Measurements from ENCODE around the gene COMT. TPM values are rescaled to one million over a fixed set of nuclear protein-coding genes. Genes with fewer than 3 reads are reported as not detected.

Gene COMT
- total and polyA plus RNA-seq, 2 of the 4 experiments (the other 2 are of a cell fraction) = 202 to 347 TPM

DNA sequence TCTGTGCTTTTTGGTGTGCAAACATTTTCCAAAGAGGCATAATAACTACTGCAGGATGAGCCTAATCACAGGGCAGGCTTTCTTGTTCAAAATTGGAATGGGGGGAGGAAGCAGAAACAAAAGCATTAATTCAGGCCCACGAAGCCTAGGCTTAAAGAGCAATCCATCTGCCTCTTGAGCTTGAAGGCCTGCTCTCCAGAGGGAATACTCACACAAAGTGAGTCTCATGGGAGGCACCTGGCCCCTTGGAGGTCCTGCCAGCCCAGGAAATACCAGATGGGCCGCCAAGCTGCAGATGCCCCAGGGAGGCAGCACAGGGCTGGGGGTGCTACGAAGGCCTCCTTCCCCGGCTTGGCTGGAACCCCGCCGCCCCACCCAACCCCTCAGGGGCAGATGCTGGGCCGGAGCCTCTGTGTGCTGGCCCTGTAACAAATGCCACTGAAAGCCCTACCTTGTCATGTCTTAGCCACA lies 39.3 kb upstream of the COMT start:
- H3K79me1 ChIP-seq (ENCODE audit: low read depth in 1 of 2, low read length in 2 of 2) = 0 out of 4 replicates have a peak, but pooled peaks cover 0 to 4% of the 10 kb centered on the region in 2 experiments
- dilution Hi-C loops (cut with HindIII; ENCODE audit: low sequenced_read_pairs, unreplicated experiment) (no loop called here), intact Hi-C loops (cut with micrococcal nuclease) (no loop called here), in situ Hi-C loops (cut with MboI; ENCODE audit: low sequenced_read_pairs) (no loop called here)
- no peak for ATAC-seq (ENCODE audit: low read depth)
- CTCF ChIA-PET = interaction anchor here (2.5 kb wide), 1 partner anchor 171 kb away, joined by 10 read pairs; no protein-coding TSS in a partner anchor
- H3K36me3 ChIP-seq (ENCODE audit: control insufficient read depth, insufficient read depth, low read length) = peaks cover 8% of the 10 kb centered on the region
- H4K91ac ChIP-seq (ENCODE audit: insufficient read depth, low read depth, low read length) = no peak overlapping the region
- no peak overlapping the region for H4K8ac ChIP-seq (ENCODE audit: low read depth in 2 of 2, low read length in 2 of 2)
- H3K4me2 ChIP-seq (ENCODE audit: low read depth, low read length) = no peak overlapping the region
- no peak for TF ChIP-seq BHLHE40 (IDR thresholded peaks at IDR 0.05; ENCODE audit: low read depth, low read length)
- no peak for TF ChIP-seq RAD21 (IDR thresholded peaks at IDR 0.05; ENCODE audit: low read length)
- no peak for TF ChIP-seq MAFK (IDR thresholded peaks at IDR 0.05; ENCODE audit: low read depth, low read length)
- TF ChIP-seq SMC3 (IDR thresholded peaks at IDR 0.05; ENCODE audit: low read depth, low read length) = no peak
- TF ChIP-seq POLR2A (IDR thresholded peaks at IDR 0.05; ENCODE audit: low read depth, low read length) = no peak
- H2BK5ac ChIP-seq (ENCODE audit: low read depth, low read length, poor library complexity, severe bottlenecking) = no peak overlapping the region
- no peak overlapping the region for H3K56ac ChIP-seq (ENCODE audit: extremely low read depth, insufficient read depth, low read length)
- H3K27ac ChIP-seq (ENCODE audit: insufficient read depth, low read length) = no peak overlapping the region
- H2BK15ac ChIP-seq (ENCODE audit: low read depth, low read length) = no peak overlapping the region
- H3K18ac ChIP-seq (ENCODE audit: low read depth, low read length) = no peak overlapping the region
- H3K27me3 ChIP-seq (ENCODE audit: control insufficient read depth, insufficient read depth, low read length) = no peaks in the 10 kb centered on the region
- H3K14ac ChIP-seq (replicated peaks; ENCODE audit: low read depth, low read length) = no peak overlapping the region
- no peak overlapping the region for H3K9ac ChIP-seq (ENCODE audit: low read depth, low read length)
- H3K4me1 ChIP-seq (ENCODE audit: control insufficient read depth, insufficient read depth, low read length) = peaks cover 7% of the 10 kb centered on the region
- 0 out of 2 replicates have a peak, but pooled peaks cover 2% of the 10 kb centered on the region for H3K9me1 ChIP-seq (ENCODE audit: insufficient read depth, low read length)
- H3K23ac ChIP-seq (ENCODE audit: low read depth, low read length) = no peak overlapping the region
- no CpG with 5 or more reads among the region's 7 CpGs for WGBS, 2 experiments (ENCODE audit: extremely low coverage in 2 of 2, insufficient read length in 1 of 2)
- no peak overlapping the region for H2BK120ac ChIP-seq (ENCODE audit: low read depth, low read length)
- no TSS peak for BruUV-seq (replicated peaks)
- no peaks in the 10 kb centered on the region for H3K9me3 ChIP-seq (ENCODE audit: control insufficient read depth, insufficient read depth, low read length)
- no peak overlapping the region for H2BK20ac ChIP-seq (ENCODE audit: low read depth, low read length)
- H3K4me3 ChIP-seq (ENCODE audit: insufficient read depth, low read depth, low read length) = no peak overlapping the region
- no peak overlapping the region for H2AK9ac ChIP-seq (replicated peaks; ENCODE audit: low read depth, low read length, poor library complexity)
- no peak overlapping the region for H3K4ac ChIP-seq (ENCODE audit: low read depth, low read length)
- no peak overlapping the region for H2AFZ ChIP-seq (replicated peaks; ENCODE audit: low read length, poor library complexity)
- H4K20me1 ChIP-seq (ENCODE audit: insufficient read depth, low read length) = no peaks in the 10 kb centered on the region
- no peak overlapping the region for H4K5ac ChIP-seq (ENCODE audit: low read depth, low read length)
- no peak overlapping the region for H2AK5ac ChIP-seq (ENCODE audit: low read depth, low read length)
- no peak for DNase-seq
- POLR2A ChIA-PET (ENCODE audit: unreplicated experiment) = no interaction called here
